ENCODE results near the gene ZFYVE9. TPM values are rescaled to one million over a fixed set of nuclear protein-coding genes. Genes with fewer than 3 reads are reported as not detected.

Gene ZFYVE9
- total and polyA plus RNA-seq, 10 donors = 0.72 to 16.7 (median 9.2) TPM

DNA sequence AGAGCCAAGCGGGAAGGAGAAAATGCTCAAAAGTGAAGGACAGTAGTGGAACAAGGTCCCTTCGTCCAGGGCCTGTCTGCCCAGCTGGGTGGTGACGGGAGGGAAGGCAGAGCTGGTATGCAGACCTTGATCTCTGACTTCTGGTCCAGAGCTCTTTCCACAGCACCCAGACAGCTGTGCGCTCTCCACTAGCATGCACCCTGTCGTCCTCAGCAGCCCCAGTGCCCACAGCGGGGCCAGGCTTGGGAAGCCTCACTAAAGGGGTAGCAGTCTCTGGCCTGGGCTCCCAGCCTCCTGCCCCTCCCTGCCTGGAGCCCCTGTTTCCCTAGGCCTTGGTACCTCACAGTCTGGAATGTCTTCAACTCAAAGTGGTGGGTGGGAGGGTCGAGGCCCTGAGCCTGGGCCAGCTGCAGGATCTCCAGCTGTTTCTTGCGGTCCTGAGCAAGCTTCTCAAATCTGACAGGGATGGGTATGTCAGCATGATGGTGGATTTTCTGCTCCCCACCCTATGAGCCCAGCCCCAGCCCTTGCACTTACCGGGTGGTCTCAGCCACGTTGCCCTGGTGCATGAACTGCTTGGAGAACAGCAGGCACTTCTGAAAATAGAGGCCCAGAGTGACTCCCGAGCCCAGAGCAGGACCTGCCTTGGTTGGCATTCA, 214.1 kb downstream of the ZFYVE9 start:
- WGBS, 5 donors = 87 to 95% (median 93%) methylated on average over 8 to 11 of the region's 11 CpGs
- H3K36me3 ChIP-seq = peaks cover 10 to 100% (median 95%) of the 10 kb centered on the region in 6 donors
- H3K4me1 ChIP-seq = no peaks in the 10 kb centered on the region
- H3K27me3 ChIP-seq (replicated peaks in 1 of 7) = no peaks in the 10 kb centered on the region
- H3K4me3 ChIP-seq = no peak overlapping the region
- H3K9me3 ChIP-seq = no peaks in the 10 kb centered on the region
- H3K27ac ChIP-seq = no peak overlapping the region
- TF ChIP-seq POLR2AphosphoS5 (IDR thresholded peaks at IDR 0.05) (peak in 1 of 3 donors; percentile 51), POLR2A (IDR thresholded peaks at IDR 0.05) (no peak)
- intact Hi-C loops (cut with DNase I; ENCODE audit: low total_unique reads) = no loop called here
- no peak for DNase-seq

- H3K27ac ChIP-seq = no peak overlapping the region
- H3K27me3 ChIP-seq (replicated peaks in 1 of 7) = no peaks in the 10 kb centered on the region
- WGBS, 5 donors = 89 to 98% (median 94%) methylated on average over 4 to 8 of the region's 8 CpGs
- H3K4me1 ChIP-seq = no peaks in the 10 kb centered on the region
- no peak overlapping the region for H3K4me3 ChIP-seq
- H3K36me3 ChIP-seq = peaks cover 10 to 100% (median 98%) of the 10 kb centered on the region in 6 donors
- H3K9me3 ChIP-seq = no peaks in the 10 kb centered on the region
- DNase-seq = no peak
- TF ChIP-seq POLR2A (IDR thresholded peaks at IDR 0.05) (no peak), POLR2AphosphoS5 (IDR thresholded peaks at IDR 0.05) (no peak)
- TF ChIP-seq, protein P1, sequence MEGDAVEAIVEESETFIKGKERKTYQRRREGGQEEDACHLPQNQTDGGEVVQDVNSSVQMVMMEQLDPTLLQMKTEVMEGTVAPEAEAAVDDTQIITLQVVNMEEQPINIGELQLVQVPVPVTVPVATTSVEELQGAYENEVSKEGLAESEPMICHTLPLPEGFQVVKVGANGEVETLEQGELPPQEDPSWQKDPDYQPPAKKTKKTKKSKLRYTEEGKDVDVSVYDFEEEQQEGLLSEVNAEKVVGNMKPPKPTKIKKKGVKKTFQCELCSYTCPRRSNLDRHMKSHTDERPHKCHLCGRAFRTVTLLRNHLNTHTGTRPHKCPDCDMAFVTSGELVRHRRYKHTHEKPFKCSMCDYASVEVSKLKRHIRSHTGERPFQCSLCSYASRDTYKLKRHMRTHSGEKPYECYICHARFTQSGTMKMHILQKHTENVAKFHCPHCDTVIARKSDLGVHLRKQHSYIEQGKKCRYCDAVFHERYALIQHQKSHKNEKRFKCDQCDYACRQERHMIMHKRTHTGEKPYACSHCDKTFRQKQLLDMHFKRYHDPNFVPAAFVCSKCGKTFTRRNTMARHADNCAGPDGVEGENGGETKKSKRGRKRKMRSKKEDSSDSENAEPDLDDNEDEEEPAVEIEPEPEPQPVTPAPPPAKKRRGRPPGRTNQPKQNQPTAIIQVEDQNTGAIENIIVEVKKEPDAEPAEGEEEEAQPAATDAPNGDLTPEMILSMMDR (IDR thresholded peaks at IDR 0.05 in 8 of 11, conservative IDR thresholded peaks at IDR 0.05 in 3 of 11) = no peak
- intact Hi-C loops (cut with DNase I; ENCODE audit: low total_unique reads) = no loop called here
Observed at GRCh38 chr1:52356818-52357355, 215.0 kb downstream of the ZFYVE9 start.

GRCh38 chr1:52357397-52357796, 215.5 kb downstream of the ZFYVE9 start:
- WGBS, 5 donors = 95 to 99% (median 98%) methylated on average over 7 to 9 of the region's 9 CpGs
- TF ChIP-seq POLR2AphosphoS5 (IDR thresholded peaks at IDR 0.05) (peak in 2 of 3 donors; percentile 24 to 51), POLR2A (IDR thresholded peaks at IDR 0.05) (no peak)
- TF ChIP-seq, protein P1 (IDR thresholded peaks at IDR 0.05 in 8 of 11, conservative IDR thresholded peaks at IDR 0.05 in 3 of 11) = no peak
- Histone ChIP-seq H3K27me3 (replicated peaks in 1 of 7) (no peaks in the 10 kb centered on the region), H3K27ac (no peak overlapping the region), H3K36me3 (peaks cover 10 to 100% (median 100%) of the 10 kb centered on the region in 6 donors), H3K4me3 (no peak overlapping the region), H3K4me1 (peaks cover 0 to 2% (median 0%) of the 10 kb centered on the region in 6 donors), H3K9me3 (no peaks in the 10 kb centered on the region)
- intact Hi-C loops (cut with DNase I; ENCODE audit: low total_unique reads) = no loop called here
- DNase-seq = no peak

- intact Hi-C loops (cut with DNase I; ENCODE audit: low total_unique reads) = no loop called here
- DNase-seq = no peak
- 92 to 98% (median 96%) methylated on average over 17 to 18 of the region's 18 CpGs for WGBS, 5 donors
Observed at GRCh38 chr1:52358851-52359497, 217.1 kb downstream of the ZFYVE9 start.

More at GRCh38 chr1:52358851-52359497, 217.1 kb downstream of the ZFYVE9 start:
- H3K9me3 ChIP-seq = no peaks in the 10 kb centered on the region
- H3K27ac ChIP-seq = no peak overlapping the region
- peaks cover 10 to 100% (median 88%) of the 10 kb centered on the region in 6 donors for H3K36me3 ChIP-seq
- peak in 1 of 3 donors; percentile 45 for TF ChIP-seq POLR2AphosphoS5 (IDR thresholded peaks at IDR 0.05)
- TF ChIP-seq, protein P1 (IDR thresholded peaks at IDR 0.05 in 8 of 11, conservative IDR thresholded peaks at IDR 0.05 in 3 of 11) = no peak
- peaks cover 0 to 14% (median 2%) of the 10 kb centered on the region in 6 donors for H3K4me1 ChIP-seq
- H3K4me3 ChIP-seq = no peak overlapping the region
- H3K27me3 ChIP-seq (replicated peaks in 1 of 7) = no peaks in the 10 kb centered on the region

All from spleen (tissue), 11 donors.